HG02571 (cell line): ENCODE results near the gene RILPL1.
"Not testable (repeated sequence)": the region's sequence is repeated elsewhere in the genome, so short reads cannot be mapped to it uniquely, and the experiment has no call there.

Source experiments
- ATAC-seq: cut with Tn5 transposase; IDR thresholded peaks from one replicate; pipeline ENCODE4 v1.9.1; 2021; ENCODE audit warnings: mild to moderate bottlenecking, moderate library complexity; ENCODE audit not compliant: unreplicated experiment

Gene RILPL1

DNA sequence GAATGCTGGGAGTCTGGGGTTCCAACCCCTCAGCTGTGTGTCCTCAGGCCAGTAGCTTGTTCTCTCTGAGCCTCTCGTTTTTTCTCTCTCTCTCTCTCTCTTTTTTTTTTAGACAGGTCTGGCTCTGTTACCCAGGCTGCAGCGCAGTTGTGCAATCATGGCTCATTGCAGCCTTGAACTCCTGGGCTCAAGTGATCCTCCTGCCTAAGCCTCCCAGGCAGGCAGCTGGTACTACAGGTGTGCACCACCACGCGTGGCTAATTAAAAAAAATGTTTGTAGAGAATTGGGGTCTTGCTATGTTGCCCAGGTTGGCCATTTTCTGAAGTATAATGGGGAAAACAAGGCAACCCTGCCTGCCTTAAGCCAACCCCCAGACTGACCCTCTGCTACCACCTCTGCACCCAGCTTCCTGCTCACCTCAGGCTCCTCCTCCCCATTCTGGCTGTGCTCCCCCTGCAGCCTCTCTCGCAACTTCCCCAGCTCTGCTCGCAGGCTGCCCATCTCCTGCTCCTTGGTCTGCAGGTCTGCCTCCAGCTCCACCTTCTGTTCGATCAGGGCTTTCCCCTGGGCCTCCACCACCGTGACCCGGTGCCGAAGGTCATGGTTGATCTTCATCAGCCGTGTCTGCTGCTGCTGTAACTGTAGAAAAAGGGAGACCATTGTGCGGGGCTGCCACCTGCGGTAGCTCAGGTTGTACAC is 35.2 kb downstream of the RILPL1 start:
- no peak for ATAC-seq

DNA sequence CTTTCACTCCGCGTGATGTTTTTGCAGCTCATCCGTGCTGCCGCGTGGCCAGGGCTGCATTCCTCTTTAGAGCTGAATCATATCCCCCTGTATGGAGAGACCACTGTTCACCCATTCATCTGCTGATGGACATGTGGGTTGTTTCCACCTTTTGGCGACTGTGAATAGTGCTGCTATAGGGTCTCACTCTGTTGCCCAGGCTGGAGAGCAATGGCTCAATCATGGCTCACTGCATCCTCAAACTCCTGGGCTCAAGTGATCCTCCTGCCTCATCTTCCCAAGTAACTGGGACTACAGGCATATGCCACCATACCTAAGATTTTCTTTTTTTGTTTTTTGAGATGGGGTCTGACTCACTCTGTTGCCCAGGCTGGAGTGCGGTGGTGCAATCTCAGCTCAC is 36.5 kb downstream of the RILPL1 start:
- no peak for ATAC-seq

DNA sequence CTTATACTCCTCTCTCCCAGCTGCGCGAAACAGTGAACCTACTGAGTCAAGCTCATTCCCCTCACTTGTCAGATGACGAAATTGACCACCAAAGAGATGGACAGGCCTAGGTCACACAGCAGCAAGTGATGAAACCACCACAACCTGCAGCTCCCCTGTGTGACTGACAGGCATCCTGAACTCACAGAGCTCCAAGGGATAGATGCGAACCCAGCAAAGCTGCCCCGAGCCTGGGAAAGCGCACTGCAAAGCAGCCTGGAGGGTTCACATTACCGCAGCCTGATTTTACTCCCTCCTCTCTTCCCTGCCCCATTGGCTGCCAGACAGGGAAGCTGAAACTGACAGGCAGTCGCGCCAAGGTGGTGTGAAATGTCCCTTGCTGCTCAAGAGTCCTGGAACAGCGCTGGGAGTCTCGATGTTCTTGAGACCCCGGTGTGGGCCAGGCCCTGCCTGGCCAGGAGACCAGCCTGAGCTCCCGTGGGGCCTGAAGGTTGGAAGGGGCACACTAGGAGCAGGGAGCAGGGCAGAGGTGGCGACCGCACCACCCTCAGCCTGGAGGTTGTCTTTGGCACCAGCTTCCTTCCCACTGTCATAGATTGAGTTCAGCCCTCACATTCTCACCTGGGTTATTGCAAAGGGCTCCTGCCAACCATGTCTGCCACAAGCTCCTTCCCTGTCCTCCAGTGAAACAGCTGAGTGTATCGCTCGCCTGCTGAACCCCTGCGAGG is 39.2 kb downstream of the RILPL1 start:
- no peak for ATAC-seq

DNA sequence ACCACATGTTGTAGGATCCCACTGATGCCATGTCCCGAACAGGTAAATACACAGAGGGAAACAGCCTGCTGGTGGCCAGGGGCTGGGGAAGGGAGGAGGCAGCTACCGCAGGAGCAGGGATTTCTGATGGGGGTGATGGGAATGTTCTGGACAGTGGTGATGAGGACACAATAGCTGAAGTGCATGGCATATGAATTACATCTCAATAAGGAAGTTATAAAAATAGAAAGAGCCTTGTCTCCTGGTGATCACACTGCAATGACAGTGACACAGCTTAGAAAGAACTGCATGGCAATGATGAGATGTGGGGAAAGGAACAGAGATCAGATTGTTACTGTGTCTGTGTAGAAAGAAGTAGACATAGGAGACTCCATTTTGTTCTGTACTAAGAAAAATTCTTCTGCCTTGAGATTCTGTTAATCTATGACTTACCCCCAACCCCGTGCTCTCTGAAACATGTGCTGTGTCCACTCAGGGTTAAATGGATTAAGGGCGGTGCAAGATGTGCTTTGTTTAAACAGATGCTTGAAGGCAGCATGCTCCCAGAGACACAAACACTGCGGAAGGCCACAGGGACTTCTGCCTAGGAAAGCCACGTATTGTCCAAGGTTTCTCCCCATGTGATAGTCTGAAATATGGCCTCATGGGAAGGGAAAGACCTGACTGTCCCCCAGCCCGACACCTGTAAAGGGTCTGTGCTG is 41.0 kb downstream of the RILPL1 start:
- not testable (repeated sequence) for ATAC-seq

DNA sequence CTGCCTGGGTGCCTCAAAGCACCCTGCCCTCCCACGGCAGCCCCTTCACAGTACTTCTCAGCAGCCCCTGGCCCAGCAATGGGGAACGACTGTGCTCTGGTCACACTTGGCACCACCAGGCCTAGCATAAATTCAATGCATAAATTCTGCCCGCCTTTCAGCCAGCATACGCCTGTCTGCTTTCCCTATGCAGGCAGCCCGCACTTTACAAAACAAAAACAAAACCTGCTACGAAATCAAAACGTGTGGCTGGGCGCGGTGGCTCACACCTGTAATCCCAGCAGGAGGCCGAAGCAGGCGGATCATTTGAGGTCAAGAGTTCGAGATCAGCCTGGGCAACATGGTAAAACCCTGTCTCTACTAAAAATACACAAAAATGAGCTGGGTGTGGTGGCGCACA is 42.0 kb downstream of the RILPL1 start:
- no peak for ATAC-seq

GRCh38 chr12:123491056-123491455 is 42.5 kb downstream of the RILPL1 start:
- ATAC-seq, result no peak

DNA sequence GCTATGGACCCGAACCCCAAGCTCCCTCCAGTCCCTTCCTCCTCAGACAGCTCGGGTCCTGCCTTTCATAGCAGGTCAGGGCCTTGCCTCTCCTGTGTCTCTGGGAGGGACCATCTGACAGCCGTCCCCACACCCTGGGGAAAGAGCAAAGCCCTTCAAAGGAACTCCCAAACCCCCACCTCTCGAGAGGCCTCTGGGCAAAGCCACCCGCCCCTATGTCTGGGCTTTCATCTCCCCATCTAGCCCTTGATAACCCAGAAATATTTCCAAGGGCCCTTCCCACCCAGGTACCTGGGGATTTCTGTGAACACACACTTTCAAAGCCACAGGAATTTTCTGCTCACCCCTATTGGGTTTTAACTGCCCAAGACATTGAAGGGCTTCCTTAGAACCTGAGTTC is 43.4 kb downstream of the RILPL1 start:
- ATAC-seq, result no peak

GRCh38 chr12:123489580-123489979 is 43.9 kb downstream of the RILPL1 start:
- ATAC-seq, result no peak

DNA sequence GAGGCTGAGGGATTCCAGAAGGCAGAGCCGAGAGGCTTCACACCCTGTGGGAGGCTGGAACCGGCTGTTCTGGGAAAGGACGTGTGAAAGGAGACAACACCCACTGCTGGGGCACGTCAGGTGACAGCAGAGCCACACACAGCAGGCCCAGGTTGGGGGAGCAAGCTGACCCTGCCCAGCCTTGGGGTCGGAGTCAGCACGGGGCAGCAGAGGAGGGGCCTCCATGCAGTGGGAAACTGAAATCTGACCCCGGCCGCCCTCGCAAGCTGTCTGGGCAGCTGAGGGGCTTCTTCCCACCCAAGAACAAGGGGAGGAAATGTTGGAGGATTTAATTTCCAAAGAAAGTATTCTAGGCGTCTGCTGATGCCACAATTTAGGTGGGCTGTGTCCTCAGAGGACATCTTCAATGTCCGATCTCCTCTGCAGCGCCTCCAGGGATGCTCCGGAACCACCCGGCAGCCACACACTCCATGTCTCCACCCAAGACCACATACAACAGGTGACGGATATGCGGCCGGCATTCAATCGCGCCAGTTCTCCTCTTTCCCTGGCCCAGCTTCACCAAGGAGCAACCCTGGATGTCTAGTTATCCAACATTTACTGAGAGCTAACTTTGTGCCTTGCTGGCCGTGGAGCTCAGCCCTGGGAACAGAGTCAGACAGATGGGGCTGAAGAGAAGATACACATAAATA is 44.8 kb downstream of the RILPL1 start:
- ATAC-seq, result no peak

DNA sequence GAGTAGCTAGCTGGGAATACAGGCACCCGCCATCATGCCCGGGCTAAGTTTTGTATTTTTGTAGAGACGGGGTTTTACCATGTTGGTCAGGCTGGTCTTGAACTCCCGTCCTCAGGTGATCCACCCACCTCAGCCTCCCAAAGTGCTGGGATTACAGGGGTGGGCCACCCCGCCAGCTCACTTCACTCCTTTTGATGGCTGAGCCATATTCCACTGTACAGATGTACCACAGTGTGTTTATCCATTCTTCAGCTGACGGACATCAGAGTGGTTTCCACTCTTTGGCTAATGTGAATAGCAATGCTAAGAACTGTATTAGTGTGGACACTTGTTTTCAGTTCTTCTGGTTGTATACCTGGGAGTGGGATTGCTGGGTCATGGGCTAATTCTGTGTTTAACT is 46.1 kb downstream of the RILPL1 start:
- ATAC-seq, result no peak

GRCh38 chr12:123485756-123486155 is 47.8 kb downstream of the RILPL1 start:
- ATAC-seq, result no peak

- ATAC-seq, result no peak
Measured at GRCh38 chr12:123483602-123484248, 49.8 kb downstream of the RILPL1 start.

GRCh38 chr12:123482876-123483275 is 50.6 kb downstream of the RILPL1 start:
- ATAC-seq, result no peak

DNA sequence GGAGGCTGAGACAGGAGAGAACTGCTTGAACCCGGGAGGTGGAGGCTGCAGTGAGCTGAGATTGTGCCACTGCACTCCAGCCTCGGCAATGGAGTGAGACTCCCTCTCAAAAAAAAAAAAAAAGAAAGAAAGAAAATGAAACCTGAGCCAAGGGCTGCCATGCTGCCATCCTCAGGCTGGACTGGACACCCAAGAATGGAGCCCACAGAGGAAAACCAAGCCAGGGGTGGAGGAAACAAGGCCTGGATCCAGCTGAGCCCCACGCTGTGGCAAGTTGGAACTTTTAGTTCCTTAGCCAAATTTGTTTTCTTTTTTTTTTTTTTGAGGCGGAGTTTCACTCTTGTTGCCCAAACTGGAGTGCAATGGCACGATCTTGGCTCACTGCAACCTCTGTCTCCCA is 52.3 kb downstream of the RILPL1 start:
- ATAC-seq, result not testable (repeated sequence)

- no peak for ATAC-seq
Measured at GRCh38 chr12:123479442-123480180, 53.9 kb downstream of the RILPL1 start.

DNA sequence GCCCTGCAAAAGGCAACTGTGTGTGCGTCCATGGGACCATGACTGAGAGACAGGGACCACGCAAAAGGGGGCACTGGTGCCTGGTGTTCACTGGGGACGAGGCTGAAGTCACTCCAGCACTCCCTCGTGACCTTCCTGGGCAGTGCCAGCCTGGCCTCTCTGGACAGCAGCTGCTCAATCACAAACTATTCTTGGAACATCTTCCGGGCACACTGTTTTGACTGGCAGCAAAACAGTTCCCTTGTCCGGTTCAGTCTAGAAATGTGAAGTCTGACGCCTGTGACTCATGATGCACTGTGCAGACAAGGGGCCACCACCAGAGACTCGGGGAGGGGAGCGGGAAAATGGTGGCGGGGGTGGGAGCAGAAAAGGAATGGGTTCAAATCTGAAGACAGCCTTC is 54.8 kb downstream of the RILPL1 start:
- ATAC-seq, result no peak

- ATAC-seq, result no peak
Measured at GRCh38 chr12:123478069-123478468, 55.5 kb downstream of the RILPL1 start.

DNA sequence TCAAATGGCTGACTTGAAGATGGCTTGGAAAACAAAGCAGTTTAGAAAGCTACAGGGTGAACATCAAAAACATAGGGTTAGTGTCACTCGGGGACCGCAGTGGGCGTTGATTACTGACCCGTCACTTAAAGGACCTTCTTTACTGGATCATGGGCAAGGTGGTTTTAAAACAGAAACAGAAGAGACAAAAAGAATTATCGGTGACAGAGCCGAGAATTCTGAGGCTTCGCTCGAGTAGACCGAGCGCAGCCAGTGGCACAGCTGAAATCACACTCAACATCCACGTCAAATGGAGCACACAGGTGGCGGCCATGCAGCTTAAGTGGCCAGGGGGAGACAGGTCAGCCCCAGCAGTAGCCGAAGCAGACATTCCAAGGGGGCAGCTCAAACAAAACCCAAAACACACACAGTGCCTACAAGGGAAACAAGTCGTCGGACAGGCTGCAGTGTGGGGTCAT is 58.2 kb downstream of the RILPL1 start:
- no peak for ATAC-seq

- no peak for ATAC-seq
Measured at GRCh38 chr12:123474485-123475245, 58.9 kb downstream of the RILPL1 start.
